ENCODE data around the gene FLNB. TPM values are rescaled to one million over a fixed set of nuclear protein-coding genes. Genes with fewer than 3 reads are reported as not detected.

Gene FLNB
- total and polyA plus RNA-seq, 2 of the 8 experiments (the other 6 are each of a cell fraction or from before 2014, with no cell fraction given) = 72.3 to 118 TPM

DNA sequence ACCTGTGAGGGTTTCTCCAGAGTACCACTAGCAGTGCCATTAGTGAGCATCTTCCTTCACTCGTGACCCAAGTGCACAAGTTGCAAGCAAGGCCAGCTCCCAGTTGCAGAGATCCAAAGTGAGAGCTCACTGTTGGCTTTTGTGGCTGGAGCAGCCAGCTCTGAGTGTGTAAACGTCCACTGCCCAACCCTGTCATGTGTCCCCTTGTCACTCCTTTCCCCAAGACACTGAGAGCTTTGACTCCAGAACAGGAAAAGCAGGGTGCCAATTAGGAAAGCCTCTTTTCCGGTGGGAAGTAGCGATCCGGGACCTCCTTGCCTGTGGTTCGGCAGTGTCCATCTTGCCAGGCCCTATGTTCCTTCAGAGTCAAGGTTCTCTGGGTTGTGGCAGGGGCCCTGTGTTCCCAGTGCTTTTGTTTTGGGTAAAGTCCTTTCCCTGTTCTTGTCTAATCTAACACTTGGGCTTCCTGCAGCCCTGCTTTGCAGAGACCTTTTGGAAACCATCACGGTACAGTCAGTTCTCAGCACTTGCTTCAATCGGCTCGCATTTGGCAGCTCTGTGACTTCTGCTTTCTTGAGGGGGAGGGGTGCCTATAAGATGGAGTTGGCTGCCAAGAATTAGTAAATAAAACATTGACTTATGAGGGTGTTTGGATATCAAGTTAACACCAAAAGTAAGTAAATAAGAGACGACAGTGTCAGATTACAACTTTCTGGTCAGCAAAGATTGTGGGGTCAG is 112.0 kb downstream of the FLNB start (continued):
- TF ChIP-seq CEBPB (IDR thresholded peaks at IDR 0.05; ENCODE audit: low read depth, low read length) (no peak), SUZ12 (IDR thresholded peaks at IDR 0.05; ENCODE audit: low read length) (no peak), MAFK (IDR thresholded peaks at IDR 0.05; ENCODE audit: low read depth, low read length) (no peak), POU5F1 (IDR thresholded peaks at IDR 0.05; ENCODE audit: low read depth, low read length) (no peak)
